Measurements from ENCODE around the gene PARD3B.
A peak's percentile ranks its signal among the peaks of the same experiment; 100 is the strongest.

The PARD3B gene

DNA sequence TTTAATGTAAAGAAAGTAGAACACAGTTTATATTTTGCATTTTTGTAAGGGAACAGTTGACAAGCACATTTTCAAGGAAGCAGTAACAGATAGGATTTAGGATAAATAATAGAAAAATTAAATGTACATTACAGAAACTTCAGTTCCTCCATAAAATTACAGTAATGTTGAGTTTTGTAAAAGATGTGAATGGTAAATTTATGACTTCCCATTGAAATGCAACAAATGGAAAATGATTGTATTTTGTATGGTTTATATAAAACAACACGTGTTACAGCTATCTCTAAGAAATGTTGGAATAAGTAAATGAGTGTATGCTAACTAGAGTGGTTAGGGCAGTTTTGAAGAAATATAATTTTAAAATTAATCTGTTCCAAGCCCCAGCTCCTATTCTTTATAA, 227.3 kb downstream of the PARD3B start:
- DNase-seq, result no peak

DNA sequence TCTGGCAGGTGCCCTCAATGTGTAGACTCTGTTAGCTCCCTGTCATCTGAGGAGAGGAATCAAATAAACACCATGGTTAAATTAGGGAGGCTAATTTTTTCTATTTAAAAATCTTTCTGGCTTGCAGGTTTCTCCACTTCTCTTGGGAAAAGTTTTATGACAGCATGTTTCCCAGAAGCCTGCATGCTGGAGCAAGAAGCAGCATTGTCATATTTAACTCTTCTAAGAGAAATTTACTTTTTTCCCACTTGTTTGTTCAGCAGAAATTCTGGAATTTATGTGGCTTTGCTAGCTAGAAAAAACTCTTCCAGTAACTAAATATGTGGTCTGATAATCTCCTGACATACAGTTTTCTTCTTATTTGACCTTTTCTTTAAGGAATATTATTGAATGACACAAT, 230.5 kb downstream of the PARD3B start:
- DNase-seq, result no peak

DNA sequence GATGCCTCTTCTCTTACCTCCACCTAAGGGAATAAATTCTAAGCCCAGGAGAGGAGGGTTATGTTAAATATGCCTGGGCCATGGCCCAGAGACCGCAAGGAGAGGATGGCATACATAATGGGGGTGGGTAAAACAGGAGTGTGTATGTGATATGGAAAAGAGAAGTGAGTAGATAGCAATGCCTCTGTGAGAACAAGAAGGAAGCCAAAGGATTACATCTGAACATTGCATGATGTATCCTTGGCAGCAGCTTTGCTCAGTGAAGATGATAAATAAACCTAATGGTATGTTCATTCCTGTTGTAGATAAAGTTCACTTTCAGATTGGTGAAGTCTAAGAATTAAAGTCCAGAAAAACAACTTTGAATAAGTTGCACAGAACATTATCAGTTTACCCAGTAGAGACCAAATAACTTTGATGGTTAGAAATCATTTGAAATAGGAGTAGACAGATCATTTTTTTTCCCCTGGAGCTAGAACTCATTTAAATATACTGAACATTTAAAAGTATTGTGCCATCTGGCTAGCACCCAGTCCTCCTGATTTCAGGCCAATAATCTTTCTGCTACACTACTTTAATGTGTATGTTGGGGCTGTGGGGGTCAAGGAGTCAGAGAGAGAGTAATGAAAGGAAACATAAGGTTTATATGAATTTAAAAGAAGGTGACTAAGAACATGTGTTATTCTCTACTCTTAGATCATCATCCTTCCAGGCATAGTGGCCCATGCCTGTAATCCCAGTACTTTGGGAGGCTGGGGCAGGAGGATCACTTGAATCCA, 231.7 kb downstream of the PARD3B start:
- DNase-seq, result no peak

DNA sequence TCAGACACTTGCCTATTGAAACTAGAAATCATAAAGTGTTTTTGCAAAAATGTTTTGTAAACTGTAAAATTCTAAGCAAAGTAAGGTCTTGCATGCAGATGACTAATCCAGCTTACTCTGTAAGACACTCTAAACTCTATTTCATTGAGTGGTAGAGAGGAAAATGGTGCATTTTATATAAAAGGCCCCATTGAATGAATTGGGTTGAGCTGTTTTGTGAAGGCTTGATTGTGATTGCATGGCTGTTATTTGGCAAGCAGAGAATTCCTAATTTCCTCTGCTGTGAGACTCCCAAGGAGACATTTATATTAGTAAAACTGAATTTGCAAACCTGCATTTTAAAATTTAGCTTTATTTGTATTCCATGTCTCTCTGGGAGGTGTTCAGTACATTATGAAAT, 234.5 kb downstream of the PARD3B start:
- no peak for DNase-seq

DNA sequence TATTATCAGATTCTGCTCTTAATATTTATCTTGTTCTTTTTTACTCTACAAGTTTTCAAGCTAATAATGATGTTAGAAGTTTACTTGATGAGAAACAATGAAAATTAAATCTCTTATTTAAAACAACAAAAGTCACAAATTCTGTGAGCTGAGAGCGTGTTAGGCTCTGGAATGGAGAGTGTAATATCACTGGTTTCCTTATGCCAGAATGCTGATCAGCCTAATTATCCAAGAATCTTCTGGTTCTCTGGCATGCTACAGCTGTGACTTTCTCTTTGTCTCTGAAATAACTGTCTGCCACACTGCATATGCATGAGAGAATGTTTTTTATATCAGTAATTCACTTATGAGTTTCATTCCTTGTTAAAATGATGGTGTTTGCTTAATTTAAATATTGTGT, 236.7 kb downstream of the PARD3B start:
- DNase-seq, result no peak

DNA sequence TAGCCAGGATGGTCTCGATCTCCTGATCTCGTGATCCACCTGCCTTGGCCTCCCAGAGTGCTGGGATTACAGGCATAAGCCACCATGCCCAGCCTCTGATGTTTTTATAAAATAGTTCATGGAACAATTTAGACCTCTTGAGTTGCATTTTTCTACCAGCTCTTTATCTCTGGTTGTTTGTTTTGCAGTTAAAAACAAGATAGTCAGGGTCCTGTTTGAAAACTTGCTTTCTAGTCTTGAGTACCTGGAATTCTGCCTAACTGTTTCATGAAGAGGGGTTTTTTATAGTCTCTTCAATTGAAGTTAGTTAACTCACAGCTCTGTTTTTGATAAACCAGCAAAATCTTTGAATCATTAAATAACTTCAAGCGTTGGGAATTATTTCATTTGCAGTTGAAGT, 244.8 kb downstream of the PARD3B start:
- no peak for DNase-seq

DNA sequence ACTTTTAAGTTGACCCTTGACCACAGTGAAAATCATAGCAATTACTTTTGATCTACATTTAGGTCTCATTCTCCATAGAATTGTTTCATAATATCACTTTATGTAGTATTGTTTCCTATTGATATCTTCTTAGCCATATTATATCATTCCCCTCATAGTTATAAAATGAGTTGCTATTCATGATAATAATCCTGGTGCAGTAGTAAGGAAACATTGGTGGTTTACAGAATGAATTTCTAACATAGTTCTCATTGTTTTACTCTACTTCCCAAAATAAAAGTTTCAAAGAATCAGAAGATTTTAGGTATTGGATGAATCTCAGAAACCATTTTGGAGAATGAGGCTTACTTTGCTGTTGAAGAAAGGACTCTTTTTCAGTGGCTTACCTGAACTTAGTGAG, 246.0 kb downstream of the PARD3B start:
- DNase-seq, result no peak

DNA sequence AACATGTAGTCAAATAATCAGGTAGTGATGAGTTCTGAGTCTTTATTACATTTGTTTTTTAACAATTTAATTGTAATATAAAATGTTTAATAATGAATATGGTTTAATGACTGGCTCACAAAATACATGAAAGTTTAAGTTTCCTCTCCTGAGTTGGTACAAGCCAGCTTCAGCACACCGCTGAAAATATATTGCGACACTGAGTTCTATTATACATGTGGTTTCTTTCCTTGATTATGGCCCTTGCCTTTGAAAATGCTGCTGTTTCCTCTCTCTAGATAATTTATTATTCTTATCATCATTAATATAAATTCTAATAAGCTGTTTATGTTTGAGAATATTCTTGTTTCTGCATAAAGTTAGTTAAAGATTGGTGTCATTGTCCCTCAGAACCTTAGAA, 249.3 kb downstream of the PARD3B start:
- DNase-seq, result no peak

DNA sequence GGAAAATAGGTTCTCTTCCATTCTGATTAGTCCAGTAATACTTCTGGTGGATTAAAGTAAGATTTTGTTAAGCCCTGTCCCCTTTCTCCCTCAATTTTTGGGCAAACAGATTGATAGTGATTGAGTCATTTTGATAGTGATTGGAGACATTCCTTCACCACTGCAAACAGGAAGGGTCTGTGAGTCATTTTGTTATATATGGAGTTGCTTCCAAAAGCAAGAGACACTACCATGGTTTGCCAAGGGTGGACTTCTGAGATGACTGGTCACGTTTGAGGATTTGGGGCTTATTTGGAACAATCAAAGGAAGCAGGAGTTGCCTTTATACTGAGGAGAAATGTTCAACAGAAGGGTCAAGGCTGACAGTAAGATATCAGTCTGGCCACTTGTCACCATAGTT, 249.9 kb downstream of the PARD3B start:
- DNase-seq, result no peak

DNA sequence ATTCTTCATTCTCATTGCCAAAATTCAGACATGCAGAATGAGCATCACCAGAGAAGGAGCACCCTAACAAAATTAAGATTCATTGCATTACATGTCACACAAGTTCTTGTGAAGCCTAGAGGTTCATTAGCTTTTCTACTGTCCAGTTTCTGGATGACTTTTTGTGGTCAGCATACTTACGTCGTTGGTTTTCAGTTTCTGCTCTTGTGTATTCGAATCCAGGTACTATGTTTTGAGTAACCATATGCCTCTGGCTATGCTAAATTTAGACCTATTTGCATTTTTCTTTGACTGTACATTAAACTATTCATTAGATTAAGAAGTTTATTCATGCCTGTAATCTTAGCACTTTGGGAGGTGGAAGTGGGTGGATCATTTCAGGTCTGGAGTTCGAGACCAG, 251.3 kb downstream of the PARD3B start:
- DNase-seq, result no peak

DNA sequence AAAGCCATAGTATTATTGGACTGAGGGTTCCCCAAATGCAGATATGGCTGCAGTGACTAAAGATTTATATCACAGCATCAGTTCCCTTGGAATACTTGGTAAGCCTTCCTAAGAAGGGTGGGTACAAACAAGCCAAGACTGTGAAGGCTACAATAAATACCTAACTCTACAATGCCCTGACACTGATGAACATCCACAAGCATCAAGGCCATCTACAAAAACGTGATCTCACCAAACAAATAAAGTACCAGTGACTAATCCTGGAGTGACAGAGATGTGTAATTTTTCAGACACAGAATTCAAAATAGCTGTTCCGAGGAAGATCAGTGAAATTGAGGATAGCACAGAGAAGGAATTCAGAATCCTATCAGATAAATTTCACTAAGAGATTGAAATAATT, 254.5 kb downstream of the PARD3B start:
- DNase-seq, result no peak

DNA sequence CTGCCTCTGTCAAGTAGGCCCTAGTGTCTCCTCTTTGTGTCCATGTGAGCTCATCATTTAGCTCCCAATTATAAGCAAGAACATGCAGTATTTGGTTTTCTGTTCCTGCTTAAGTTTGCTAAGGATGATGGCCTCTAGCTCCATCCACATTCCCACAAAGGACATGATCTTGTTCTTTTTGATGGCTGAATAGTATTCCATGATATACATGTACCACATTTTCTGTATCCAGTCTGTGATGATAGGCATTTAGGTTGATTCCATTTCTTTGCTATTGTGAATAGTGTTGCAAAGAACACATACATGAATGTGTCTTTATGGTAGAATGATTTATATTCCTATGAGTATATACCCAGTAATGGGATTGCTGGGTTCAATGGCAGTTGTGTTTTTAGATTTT, 263.2 kb downstream of the PARD3B start:
- DNase-seq, result no peak

DNA sequence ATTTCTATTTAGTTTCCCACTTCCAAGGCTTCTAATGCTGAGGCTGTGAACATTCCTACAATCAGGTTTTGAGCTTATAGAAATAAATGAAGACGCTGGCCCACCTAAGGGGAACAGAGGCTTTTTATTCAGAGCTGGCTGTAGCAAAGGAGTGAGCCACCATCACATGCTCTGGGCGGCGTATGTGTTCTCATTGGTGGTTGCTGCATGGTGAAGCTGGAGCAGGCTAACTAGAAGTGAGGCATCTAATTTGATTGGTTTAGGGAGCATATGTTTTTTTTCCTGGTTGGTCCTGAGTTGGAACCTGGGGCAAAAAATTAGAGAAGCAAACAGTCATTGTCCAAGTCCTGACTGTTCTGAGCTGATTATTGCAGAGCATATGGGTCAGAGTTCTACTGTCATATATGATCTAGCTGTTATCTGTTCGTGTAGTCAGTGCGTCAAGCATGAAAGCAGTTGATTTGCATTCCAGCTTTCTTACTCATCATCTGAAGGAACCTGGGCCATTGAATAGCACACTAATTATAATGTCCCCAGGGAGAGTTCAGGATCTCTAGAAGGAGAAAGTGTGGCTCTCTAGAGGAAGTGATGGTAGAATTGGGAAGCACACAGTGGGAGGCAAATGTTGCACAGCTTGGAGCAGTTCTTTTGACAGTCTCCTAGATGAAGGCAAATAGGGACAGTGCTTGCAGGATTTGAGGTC, 279.6 kb downstream of the PARD3B start:
- no peak for DNase-seq

DNA sequence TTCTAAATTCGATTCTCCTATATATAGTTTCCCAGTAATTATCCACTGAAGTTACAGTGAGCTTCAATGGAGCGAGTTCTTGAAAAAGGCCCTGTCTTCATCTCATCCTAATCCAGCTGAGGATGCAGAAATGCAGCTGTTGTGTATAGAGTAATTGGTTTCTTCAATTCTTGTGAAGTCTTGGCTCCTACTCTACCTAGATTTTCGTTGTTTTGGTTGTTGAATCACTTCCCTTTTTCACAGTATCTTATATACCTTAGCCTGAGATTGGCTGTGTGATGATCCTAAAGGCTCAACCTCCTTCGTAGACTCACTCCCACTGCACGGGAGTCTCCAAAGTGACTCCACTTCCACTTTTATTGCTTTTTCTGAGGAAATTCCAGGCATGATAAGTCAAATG, 280.4 kb downstream of the PARD3B start:
- DNase-seq, result no peak

DNA sequence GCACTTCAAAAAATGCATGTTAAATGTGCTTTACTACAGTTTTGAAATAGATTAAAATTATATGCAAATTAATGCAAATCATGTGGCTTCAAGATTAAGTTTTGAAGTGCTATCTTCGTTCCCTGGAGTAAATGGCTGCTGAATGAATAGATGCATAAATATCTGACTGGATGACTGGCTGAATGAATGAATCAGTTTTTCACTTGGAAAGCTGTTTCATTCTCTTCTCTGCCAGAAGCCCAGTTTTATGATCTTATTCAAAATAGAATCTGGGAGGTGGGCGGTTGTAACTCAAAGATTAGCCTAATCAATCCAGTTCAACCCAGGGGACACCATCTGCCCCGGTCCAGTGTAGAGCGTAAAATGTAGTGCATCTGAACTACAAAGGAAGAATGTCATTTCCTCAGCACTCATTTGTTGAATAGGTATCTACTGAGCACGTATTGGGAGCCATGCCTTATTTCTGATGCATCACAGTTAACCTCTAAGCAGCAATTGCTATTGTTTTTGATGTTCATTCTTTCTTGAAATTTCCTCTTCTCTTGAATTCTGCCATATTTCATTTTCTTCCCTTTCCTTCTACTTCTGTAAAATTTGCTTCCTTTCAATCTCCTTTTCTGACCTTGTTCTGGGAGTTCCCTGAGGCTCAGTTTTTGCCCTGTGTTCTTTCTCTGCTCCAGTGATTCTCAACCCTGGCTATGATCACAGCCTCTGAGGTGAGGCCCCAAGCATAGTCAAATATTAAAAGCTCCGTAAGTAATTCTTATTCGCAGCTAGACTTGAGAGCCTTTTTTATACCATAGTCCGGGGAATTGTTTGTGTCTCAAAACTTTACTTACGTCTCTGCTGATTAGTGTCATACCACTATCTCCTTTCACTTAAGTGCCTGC, 282.7 kb downstream of the PARD3B start:
- no peak for DNase-seq

DNA sequence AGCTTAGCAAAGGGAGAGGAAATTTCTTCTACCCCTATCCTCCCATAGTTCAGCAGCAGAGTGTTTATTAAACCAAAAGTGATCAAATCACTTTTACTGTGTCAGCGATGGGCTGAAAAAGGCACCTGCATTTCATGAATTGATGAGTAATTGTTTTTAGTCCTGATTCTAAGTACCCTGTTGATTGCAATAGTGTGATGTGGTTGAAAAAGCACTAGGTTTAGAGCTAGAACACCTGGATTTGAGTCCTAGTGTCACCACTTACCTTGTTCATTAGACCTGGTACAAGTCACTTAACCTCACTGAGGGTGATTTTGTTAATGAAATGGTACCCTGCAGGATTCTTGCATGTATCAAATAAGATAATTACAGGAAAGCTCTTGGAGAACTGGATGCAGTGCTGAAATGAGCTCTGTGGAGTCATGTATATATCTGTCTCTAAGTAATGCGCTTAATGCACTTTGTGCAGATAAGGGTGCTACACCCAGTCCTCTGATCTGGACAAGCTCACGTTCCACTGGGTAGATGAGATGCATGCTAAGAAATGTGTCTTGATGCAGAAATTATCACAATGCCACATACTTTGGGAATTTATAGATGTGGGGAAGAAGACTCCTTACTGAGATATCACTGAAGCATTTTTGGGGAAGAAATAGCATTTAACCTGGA, 289.6 kb downstream of the PARD3B start:
- DNase-seq, result no peak

DNA sequence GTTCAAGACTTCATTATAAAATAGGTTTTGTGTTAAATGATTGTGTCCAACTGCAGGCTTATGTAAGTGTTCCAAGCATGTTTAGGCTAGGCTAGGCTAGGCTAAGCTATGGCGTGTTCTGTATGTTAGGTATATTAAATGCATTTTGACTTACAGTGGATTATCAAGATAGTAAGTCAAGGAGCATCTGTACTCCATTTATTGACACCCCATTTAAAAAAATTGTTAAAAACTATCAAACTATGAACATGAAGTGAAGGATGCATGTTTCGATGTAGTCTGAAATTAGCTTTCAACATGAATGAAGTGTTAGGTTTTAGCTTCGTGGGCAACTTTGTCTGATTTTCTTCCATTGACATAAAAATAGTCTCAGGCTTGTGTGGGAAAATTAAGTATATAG, 290.5 kb downstream of the PARD3B start:
- no peak for DNase-seq

DNA sequence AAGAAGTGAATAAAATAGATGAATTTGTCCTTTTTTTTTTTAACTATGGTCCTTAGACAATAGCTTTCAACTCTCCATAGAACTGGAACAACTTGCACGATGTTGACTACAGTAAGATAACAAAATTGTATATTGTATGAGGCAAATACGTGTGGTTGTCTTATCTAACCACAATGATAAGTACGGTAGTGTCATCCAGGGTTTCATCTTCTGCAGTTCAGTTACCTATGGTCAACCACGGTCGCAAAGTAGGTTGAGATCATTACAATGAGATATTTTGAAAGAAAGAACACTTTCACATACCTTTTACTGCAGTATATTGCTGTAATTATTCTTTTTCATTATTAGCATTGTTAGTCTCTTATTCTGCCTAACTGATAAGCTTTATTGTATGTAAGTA, 295.2 kb downstream of the PARD3B start:
- DNase-seq, result no peak

DNA sequence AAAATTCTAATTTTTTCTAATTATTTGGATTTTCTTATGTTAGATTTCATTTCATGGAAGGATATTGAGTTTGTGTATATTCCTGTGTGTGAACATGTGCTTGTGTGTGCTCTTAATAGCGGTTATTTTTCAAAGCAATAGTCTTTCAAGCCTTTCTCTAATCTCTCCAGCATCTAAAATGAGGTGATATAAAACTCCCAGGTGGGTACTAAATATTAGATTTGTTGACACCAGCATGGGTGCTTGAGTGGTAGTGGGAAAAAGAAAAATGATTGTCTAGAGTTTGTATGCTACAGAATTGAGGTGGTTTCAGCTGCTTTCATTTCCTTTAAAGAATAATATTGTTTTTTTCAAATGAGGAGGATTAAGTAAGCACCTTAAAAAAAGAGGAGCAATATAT, 296.8 kb downstream of the PARD3B start:
- DNase-seq, result no peak

DNA sequence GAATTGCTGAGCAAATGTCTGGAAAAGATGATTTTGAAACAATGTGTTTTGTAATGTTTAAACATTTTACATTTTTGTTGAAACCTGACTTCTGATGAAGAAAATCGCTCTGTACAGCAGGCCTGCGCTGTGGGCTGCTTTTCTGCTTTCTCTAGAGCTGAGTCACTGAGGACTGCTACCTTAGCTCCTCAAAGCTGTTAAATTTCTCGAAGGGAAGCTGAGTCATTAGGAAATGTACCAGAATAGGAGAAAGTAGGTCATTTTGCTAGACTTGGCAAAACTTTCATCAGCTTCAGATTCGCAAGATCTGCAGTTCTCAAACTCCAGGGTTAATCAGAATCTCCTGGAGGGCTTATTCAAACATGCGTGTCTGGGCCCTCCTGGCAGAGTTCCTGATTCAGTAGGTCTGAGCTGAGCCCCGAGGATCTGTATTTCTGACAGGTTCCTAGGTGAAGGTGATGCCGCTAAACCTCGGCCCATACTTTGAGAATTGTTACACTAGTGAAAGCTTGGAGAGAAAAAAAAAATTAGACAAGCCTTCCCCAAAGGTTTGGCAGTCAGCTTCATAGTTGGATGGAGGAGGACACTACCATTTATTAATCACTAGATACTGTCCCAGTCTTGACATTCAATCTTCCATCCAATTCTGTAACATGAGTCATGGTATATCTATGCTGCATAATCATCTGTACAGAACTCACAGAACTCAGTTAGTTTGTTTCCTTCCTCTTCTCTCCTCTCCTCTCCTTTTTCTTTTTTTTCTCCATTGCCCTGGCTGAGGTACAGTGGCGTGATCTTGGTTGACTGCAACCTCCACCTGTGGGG, 297.6 kb downstream of the PARD3B start:
- DNase-seq, result peak; percentile 69

DNA sequence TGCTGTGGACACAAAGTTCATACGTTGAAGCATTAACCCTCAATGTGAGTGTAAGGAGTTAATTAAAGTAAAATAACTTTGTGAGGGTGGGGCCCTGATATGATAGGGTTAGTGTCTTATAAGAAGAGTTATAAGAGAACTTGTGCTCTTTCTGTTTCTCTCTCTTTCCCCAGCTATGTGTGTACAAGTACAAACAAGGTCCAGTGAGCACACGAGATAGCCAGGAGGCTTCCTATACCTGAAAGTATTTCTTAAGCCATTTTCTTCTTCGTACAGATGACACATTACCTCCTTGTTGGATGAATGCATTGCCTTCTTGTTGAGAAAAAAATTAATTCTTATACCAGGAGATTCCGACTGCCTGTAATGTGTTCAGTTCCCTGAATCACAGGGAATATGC, 301.2 kb downstream of the PARD3B start:
- DNase-seq, result no peak

DNA sequence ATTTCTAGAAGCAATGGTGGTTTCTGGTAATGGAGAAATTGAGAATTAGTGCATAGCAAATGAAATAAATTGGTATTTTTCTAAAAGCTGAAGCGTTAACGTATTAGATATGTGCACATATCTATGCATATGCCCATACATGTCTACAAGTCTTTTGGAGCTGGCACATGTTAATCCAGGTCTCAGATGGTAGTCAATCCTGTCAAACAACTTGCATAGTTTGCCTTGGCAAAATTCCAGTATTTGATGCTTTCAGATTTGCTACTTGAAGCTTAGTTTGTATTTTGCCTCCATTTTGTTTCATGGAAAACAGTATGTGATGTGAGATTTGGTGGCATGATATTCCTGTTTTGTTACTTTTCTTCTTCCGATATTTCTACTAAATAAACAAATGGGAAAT, 304.6 kb downstream of the PARD3B start:
- DNase-seq, result no peak

All from activated effector memory CD4-positive, alpha-beta T cell treated with anti-CD3 and anti-CD28 coated beads, Interleukin-2, amount 50 U/mL, for 16 hours (primary cell).